Naive B cell (primary cell): Measurements from ENCODE around the gene TENT5A. TPM values are rescaled to one million over a fixed set of nuclear protein-coding genes. Genes with fewer than 3 reads are reported as not detected.

Experiments used
- ATAC-seq, 2 donors: fragments of 150-1000 bp; cut with Tn5 transposase; 2 replicates each; pipeline ENCODE4 v1.10.0; 2021; ENCODE audit warnings: low read depth in 2 of 2, mild to moderate bottlenecking in 2 of 2, moderate library complexity in 2 of 2
- DNase-seq: peaks from one replicate; pipeline ENCODE4 v3.0.0; 2022
- H3K27ac Mint-ChIP-seq, 6 donors: one replicate each; pipeline ENCODE4 v1.8.0; 2020 to 2022; ENCODE audit warnings: mild to moderate bottlenecking in 6 of 6, mixed read lengths in 6 of 6, moderate library complexity in 5 of 6, inconsistent platforms in 2 of 6
- H3K27me3 Mint-ChIP-seq, 3 donors: one replicate each; pipeline ENCODE4 v1.8.0; 2021 to 2022; ENCODE audit warnings: mixed read lengths in 3 of 3, mild to moderate bottlenecking in 1 of 3
- H3K36me3 Mint-ChIP-seq, 2 donors: one replicate each; pipeline ENCODE4 v1.8.0; 2020 to 2022; ENCODE audit warnings: mixed read lengths in 2 of 2, inconsistent platforms in 1 of 2, mild to moderate bottlenecking in 1 of 2
- H3K4me1 Mint-ChIP-seq, 3 donors: one replicate each; pipeline ENCODE4 v1.8.0; 2020 to 2022; ENCODE audit warnings: mixed read lengths in 3 of 3, inconsistent platforms in 1 of 3, mild to moderate bottlenecking in 1 of 3, moderate library complexity in 1 of 3
- H3K4me3 Mint-ChIP-seq, 8 donors: one replicate each; pipeline ENCODE4 v1.8.0; 2020 to 2022; ENCODE audit warnings: mild to moderate bottlenecking in 8 of 8, mixed read lengths in 8 of 8, moderate library complexity in 8 of 8, inconsistent platforms in 2 of 8
- H3K9me3 Mint-ChIP-seq, 7 donors: one replicate each; pipeline ENCODE4 v1.8.0; 2020 to 2022; ENCODE audit warnings: mixed read lengths in 7 of 7, mild to moderate bottlenecking in 5 of 7, inconsistent platforms in 2 of 7, moderate library complexity in 1 of 7
- polyA plus RNA-seq, 6 donors: library from polyadenylated mRNA; unstranded; fragments of 300-500 nt; fragmentation: Illumina TruSeq; gene quantifications; one replicate each; pipeline ENCODE4 v1.2.3, GENCODE V29; 2021; ENCODE audit warnings: low read depth in 6 of 6

TENT5A gene
- polyA plus RNA-seq, 6 donors from 2014 or later, result 8.4 to 16.7 (median 11.8) TPM

GRCh38 chr6:81713205-81713604 lies 39.3 kb downstream of the TENT5A start:
- no peak overlapping the region for H3K4me3 Mint-ChIP-seq
- H3K36me3 Mint-ChIP-seq, result no peaks in the 10 kb centered on the region
- H3K9me3 Mint-ChIP-seq, result peaks cover 3 to 5% (median 4%) of the 10 kb centered on the region in 7 donors
- no peaks in the 10 kb centered on the region for H3K4me1 Mint-ChIP-seq
- no peak for DNase-seq
- ATAC-seq, result no peak
- H3K27ac Mint-ChIP-seq, result no peak overlapping the region
- H3K27me3 Mint-ChIP-seq, result peaks cover 0 to 3% (median 0%) of the 10 kb centered on the region in 3 donors

DNA sequence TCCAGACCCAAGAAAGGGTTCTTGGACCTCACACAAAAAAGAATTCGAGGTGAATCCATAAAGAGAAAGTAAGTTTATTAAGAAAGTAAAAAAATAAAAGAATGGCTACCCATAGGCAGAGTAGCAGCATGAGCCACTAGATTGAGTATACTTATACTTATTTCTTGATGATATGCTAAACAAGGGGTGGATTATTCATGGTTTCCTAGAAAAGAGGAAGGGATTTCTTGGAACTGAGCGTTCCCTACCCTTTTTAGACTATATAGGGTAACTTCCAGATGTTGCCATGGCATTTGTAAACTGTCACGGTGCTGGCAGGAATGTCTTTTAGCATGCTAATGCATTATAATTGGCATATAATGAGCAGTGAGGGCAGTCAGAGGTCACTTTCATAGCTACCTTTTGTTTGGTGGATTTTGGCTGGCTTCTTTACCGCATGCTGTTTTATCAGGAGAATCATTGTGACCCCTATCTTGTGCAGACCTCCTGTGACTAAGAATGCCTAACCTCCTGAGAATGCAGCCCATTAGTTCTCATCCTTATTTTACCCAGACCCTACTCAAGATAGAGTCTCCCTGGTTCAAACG lies 44.3 kb downstream of the TENT5A start:
- DNase-seq, result no peak
- Mint-ChIP-seq H3K27ac (no peak overlapping the region), H3K4me3 (no peak overlapping the region), H3K9me3 (peaks cover 3 to 12% (median 9%) of the 10 kb centered on the region in 7 donors), H3K27me3 (peaks cover 0 to 5% (median 3%) of the 10 kb centered on the region in 3 donors), H3K36me3 (peaks cover 0 to 2% of the 10 kb centered on the region in 2 donors), H3K4me1 (no peaks in the 10 kb centered on the region)
- no peak for ATAC-seq

DNA sequence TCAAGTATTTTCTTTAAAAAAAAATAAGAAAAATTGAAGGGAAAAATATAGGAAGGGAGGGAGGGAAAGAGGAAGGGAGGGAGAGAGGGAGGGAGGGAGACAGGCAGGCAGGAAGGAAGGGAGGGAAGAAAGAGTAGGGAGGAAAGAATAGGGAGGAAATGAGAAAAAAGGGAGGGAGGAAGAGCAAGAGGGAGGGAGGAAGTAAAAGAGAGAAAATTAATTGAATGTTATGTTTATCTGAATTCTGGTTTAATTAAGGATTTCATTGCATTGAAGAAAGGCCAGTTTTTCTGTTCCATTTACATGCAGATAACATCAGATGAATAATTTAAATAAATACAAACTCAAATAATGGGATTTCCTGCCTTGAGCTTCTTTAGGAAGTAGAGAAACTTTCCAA lies 47.8 kb downstream of the TENT5A start:
- Mint-ChIP-seq H3K9me3 (peaks cover 0 to 15% (median 10%) of the 10 kb centered on the region in 7 donors), H3K4me3 (no peak overlapping the region), H3K27me3 (peaks cover 0 to 5% (median 0%) of the 10 kb centered on the region in 3 donors), H3K27ac (no peak overlapping the region), H3K36me3 (peaks cover 0 to 4% of the 10 kb centered on the region in 2 donors), H3K4me1 (no peaks in the 10 kb centered on the region)
- DNase-seq (no peak), ATAC-seq (no peak)

DNA sequence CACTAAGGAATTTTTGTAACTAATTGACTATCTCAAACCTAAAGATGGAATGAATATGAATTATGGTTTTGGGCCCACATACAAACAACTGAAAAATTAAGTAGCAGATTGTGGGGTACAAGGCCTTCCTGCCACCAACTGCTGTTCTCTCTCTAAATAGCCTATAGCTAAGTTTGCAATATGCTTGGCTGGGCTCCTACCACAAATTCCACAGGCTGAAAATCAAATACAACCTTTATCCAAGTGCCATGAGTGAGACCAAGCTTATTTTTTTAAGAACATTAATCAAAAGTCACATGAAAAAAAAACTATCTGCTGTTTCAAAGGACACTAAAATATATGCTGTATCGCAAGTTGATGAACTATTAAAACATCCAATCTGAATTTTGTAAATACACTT lies 52.1 kb downstream of the TENT5A start:
- H3K9me3 Mint-ChIP-seq, result peaks cover 0 to 15% (median 10%) of the 10 kb centered on the region in 7 donors
- no peak overlapping the region for H3K27ac Mint-ChIP-seq
- H3K36me3 Mint-ChIP-seq, result peaks cover 0 to 4% of the 10 kb centered on the region in 2 donors
- DNase-seq (no peak), ATAC-seq (no peak)
- peaks cover 0 to 5% (median 0%) of the 10 kb centered on the region in 3 donors for H3K27me3 Mint-ChIP-seq
- peaks cover 3 to 6% (median 4%) of the 10 kb centered on the region in 3 donors for H3K4me1 Mint-ChIP-seq
- no peak overlapping the region for H3K4me3 Mint-ChIP-seq

- H3K27ac Mint-ChIP-seq, result no peak overlapping the region
- DNase-seq (no peak), ATAC-seq (no peak)
- H3K36me3 Mint-ChIP-seq, result no peaks in the 10 kb centered on the region
- H3K4me3 Mint-ChIP-seq, result no peak overlapping the region
- no peaks in the 10 kb centered on the region for H3K27me3 Mint-ChIP-seq
- H3K9me3 Mint-ChIP-seq, result peaks cover 0 to 2% (median 0%) of the 10 kb centered on the region in 7 donors
- peaks cover 3 to 6% (median 4%) of the 10 kb centered on the region in 3 donors for H3K4me1 Mint-ChIP-seq
These were observed 54.9 kb downstream of the TENT5A start for GRCh38 chr6:81697559-81697958.

- Mint-ChIP-seq H3K9me3 (no peaks in the 10 kb centered on the region), H3K36me3 (no peaks in the 10 kb centered on the region), H3K4me3 (no peak overlapping the region), H3K4me1 (peaks cover 3 to 6% (median 4%) of the 10 kb centered on the region in 3 donors), H3K27ac (no peak overlapping the region), H3K27me3 (no peaks in the 10 kb centered on the region)
- ATAC-seq, result no peak
- DNase-seq, result no peak
These were observed 56.0 kb downstream of the TENT5A start for GRCh38 chr6:81696524-81696923.
